ENCODE results near the gene EFEMP2.
"Not testable (repeated sequence)": the region's sequence is repeated elsewhere in the genome, so short reads cannot be mapped to it uniquely, and the experiment has no call there.

EFEMP2 gene

GRCh38 chr11:65892137-65892540 lies 19.5 kb upstream of the EFEMP2 start:
- peaks cover 11% of the 10 kb centered on the region for H3K79me2 ChIP-seq (ENCODE audit: control insufficient read depth, insufficient read depth, low read length, poor library complexity)
- H3K23ac ChIP-seq (ENCODE audit: low read length); H2BK5ac ChIP-seq (ENCODE audit: low read depth, low read length, poor library complexity); H4K8ac ChIP-seq (ENCODE audit: low read depth, low read length); H4K91ac ChIP-seq (ENCODE audit: low read depth, low read length); H3K9ac ChIP-seq (ENCODE audit: low read length); H2BK12ac ChIP-seq (ENCODE audit: low read length); DNase-seq; H3K27ac ChIP-seq (ENCODE audit: low read depth, low read length); H2BK120ac ChIP-seq (ENCODE audit: insufficient read depth, low read length, poor library complexity); H3K9me3 ChIP-seq (ENCODE audit: insufficient read depth, low read depth, low read length); H3K4me3 ChIP-seq (ENCODE audit: low read depth, low read length); H3K4ac ChIP-seq (ENCODE audit: low read depth, low read length); H2AK5ac ChIP-seq (ENCODE audit: low read length); H4K12ac ChIP-seq (ENCODE audit: low read depth, low read length); H2AFZ ChIP-seq (ENCODE audit: insufficient read depth, low read length, poor library complexity); H3K18ac ChIP-seq (ENCODE audit: low read length); H3K27me3 ChIP-seq (ENCODE audit: insufficient read depth, low read length); H3K14ac ChIP-seq (ENCODE audit: low read length): not testable (repeated sequence)
- H3K36me3 ChIP-seq (ENCODE audit: control insufficient read depth in 1 of 2, insufficient read depth in 2 of 2, low read length in 2 of 2): peaks cover 0 to 14% of the 10 kb centered on the region in 2 experiments
- peaks cover 13 to 26% of the 10 kb centered on the region in 2 experiments for H3K4me1 ChIP-seq (ENCODE audit: control insufficient read depth in 1 of 2, insufficient read depth in 2 of 2, low read length in 2 of 2)
- peak overlapping the region; percentile 96 for H3K4me2 ChIP-seq (ENCODE audit: low read length)
- H3K79me1 ChIP-seq (ENCODE audit: low read length): peaks cover 24% of the 10 kb centered on the region
- WGBS (ENCODE audit: extremely low coverage, insufficient coverage, insufficient read length): no CpG with 5 or more reads among the region's 5 CpGs

DNA sequence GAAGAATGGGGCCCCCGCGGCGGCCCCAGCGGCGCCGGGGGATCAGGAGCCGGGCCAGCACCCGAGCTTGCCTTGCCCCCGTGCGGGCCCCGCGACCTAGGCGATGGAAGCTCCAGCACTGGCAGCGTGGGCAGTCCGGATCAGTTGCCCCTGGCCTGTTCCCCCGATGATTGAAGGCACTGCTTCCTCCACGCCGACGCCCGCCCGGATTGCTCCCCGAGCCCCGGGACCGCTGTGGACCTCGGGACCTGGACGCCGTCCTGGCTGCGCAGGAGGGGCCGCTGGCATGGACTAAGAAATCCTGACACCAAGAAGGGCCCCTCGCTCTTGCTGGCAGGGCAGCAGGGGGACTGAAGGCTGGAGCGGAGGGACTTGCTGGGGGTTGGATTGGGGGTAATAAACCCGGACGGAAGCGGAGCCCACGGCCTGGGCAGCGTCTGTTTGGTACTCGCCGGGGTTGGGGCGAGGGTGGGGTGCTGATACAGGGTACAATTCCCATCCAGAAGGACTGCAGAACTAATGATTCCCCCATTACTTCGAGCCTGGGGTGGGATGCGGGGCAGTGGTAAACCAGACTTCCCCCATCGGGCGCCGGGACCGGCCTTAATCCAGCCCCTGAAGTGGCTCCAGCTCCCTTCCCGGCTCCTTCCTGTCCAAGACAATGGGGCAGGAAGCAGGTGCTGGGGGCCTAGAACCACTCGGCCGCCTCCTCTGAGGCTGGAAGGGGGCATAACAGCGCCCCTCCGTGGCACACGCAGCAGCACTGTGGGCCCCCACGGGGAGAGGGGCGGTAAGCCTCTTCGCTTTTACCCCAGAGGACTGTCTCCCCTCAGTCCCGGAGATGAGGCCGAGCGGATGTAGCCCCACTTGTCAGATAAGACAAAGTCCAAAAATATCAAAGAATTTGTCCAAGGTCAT lies 18.9 kb upstream of the EFEMP2 start:
- Histone ChIP-seq H3K27me3 (ENCODE audit: insufficient read depth, low read length) (no peaks in the 10 kb centered on the region), H3K9ac (ENCODE audit: low read length) (peak overlapping the region; percentile 3), H4K8ac (ENCODE audit: low read depth, low read length) (peak overlapping the region; percentile 69), H3K4me2 (ENCODE audit: low read length) (peak overlapping the region; percentile 96), H3K36me3 (ENCODE audit: control insufficient read depth in 1 of 2, insufficient read depth in 2 of 2, low read length in 2 of 2) (peaks cover 4 to 14% of the 10 kb centered on the region in 2 experiments), H3K79me1 (ENCODE audit: low read length) (peaks cover 24% of the 10 kb centered on the region), H3K4ac (ENCODE audit: low read depth, low read length) (peak overlapping the region; percentile 57), H2BK12ac (ENCODE audit: low read length) (no peak overlapping the region), H4K12ac (ENCODE audit: low read depth, low read length) (peak overlapping the region; percentile 68), H2BK5ac (ENCODE audit: low read depth, low read length, poor library complexity) (peak overlapping the region; percentile 24), H2AK5ac (ENCODE audit: low read length) (peak overlapping the region; percentile 60), H3K18ac (ENCODE audit: low read length) (peak overlapping the region; percentile 91), H3K27ac (ENCODE audit: low read depth, low read length) (no peak overlapping the region), H2BK120ac (ENCODE audit: insufficient read depth, low read length, poor library complexity) (peak overlapping the region; percentile 59), H3K14ac (ENCODE audit: low read length) (peak overlapping the region; percentile 85), H4K91ac (ENCODE audit: low read depth, low read length) (peak overlapping the region; percentile 29), H3K4me1 (ENCODE audit: control insufficient read depth in 1 of 2, insufficient read depth in 2 of 2, low read length in 2 of 2) (peaks cover 13 to 26% of the 10 kb centered on the region in 2 experiments), H3K79me2 (ENCODE audit: control insufficient read depth, insufficient read depth, low read length, poor library complexity) (peaks cover 11% of the 10 kb centered on the region), H3K9me3 (ENCODE audit: insufficient read depth, low read depth, low read length) (no peaks in the 10 kb centered on the region), H3K4me3 (ENCODE audit: low read depth, low read length) (peak overlapping the region; percentile 69), H2AFZ (ENCODE audit: insufficient read depth, low read length, poor library complexity) (peak overlapping the region; percentile 89), H3K23ac (ENCODE audit: low read length) (no peak overlapping the region)
- no CpG with 5 or more reads among the region's 57 CpGs for WGBS (ENCODE audit: extremely low coverage, insufficient coverage, insufficient read length)
- no peak for DNase-seq

DNA sequence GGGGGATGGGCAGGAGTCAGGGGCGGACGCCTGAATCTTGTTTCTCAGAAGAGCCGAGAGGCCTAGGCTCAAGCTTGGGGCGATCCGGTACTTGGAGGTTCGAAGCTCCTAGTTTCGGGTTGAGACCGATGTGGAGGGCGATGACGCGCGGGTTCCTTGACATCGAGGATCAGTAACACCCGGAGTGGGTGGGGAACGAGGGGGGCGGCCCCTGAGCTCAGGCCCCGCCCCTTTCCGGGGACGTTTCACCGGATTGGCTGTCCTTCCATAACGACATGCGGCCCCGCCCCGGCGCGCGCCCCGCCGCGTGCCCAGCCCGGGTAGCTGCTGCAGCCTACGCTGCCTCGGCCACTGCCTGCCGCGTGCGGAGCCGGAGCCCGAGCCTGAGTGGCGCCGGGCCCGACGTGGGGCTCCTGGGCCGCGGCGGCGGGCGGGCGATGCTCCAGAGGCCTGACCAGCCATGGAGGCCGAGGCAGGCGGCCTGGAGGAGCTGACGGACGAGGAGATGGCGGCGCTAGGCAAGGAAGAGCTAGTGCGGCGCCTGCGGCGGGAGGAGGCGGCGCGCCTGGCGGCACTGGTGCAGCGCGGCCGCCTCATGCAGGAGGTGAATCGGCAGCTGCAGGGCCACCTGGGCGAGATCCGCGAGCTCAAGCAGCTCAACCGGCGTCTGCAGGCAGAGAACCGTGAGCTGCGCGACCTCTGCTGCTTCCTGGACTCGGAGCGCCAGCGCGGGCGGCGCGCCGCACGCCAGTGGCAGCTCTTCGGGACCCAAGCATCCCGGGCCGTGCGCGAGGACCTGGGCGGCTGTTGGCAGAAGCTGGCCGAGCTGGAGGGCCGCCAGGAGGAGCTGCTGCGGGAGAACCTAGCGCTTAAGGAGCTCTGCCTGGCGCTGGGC lies 18.0 kb upstream of the EFEMP2 start, which contains the start of gene CCDC85B:
CCDC85B (plus strand) TSS at position 350 of the 895 bp plus-strand sequence; CDS start at position 461, 111 bp downstream.
- Histone ChIP-seq H3K14ac (ENCODE audit: low read length) (peak within 1 kb of the TSS; percentile 85), H3K23ac (ENCODE audit: low read length) (no peak within 1 kb of the TSS), H3K4me3 (ENCODE audit: low read depth, low read length) (peak within 1 kb of the TSS; percentile 69), H3K9me3 (ENCODE audit: insufficient read depth, low read depth, low read length) (no peaks in the 10 kb centered on the region), H2AFZ (ENCODE audit: insufficient read depth, low read length, poor library complexity) (peak within 1 kb of the TSS; percentile 89), H2BK5ac (ENCODE audit: low read depth, low read length, poor library complexity) (peak within 1 kb of the TSS; percentile 61), H4K8ac (ENCODE audit: low read depth, low read length) (peak within 1 kb of the TSS; percentile 69), H4K12ac (ENCODE audit: low read depth, low read length) (peak within 1 kb of the TSS; percentile 70), H3K4me2 (ENCODE audit: low read length) (peak within 1 kb of the TSS; percentile 96), H4K91ac (ENCODE audit: low read depth, low read length) (peak within 1 kb of the TSS; percentile 29), H3K4ac (ENCODE audit: low read depth, low read length) (peak within 1 kb of the TSS; percentile 57), H3K18ac (ENCODE audit: low read length) (peak within 1 kb of the TSS; percentile 91), H3K27me3 (ENCODE audit: insufficient read depth, low read length) (no peaks in the 10 kb centered on the region), H3K27ac (ENCODE audit: low read depth, low read length) (peak within 1 kb of the TSS; percentile 38), H3K36me3 (ENCODE audit: control insufficient read depth in 1 of 2, insufficient read depth in 2 of 2, low read length in 2 of 2) (peaks cover 9 to 16% of the 10 kb centered on the region in 2 experiments), H3K4me1 (ENCODE audit: control insufficient read depth in 1 of 2, insufficient read depth in 2 of 2, low read length in 2 of 2) (peaks cover 13 to 26% of the 10 kb centered on the region in 2 experiments), H3K9ac (ENCODE audit: low read length) (peak within 1 kb of the TSS; percentile 67), H2AK5ac (ENCODE audit: low read length) (peak within 1 kb of the TSS; percentile 60), H3K79me1 (ENCODE audit: low read length) (peaks cover 24% of the 10 kb centered on the region), H3K79me2 (ENCODE audit: control insufficient read depth, insufficient read depth, low read length, poor library complexity) (peaks cover 11% of the 10 kb centered on the region), H2BK12ac (ENCODE audit: low read length) (peak within 1 kb of the TSS; percentile 25), H2BK120ac (ENCODE audit: insufficient read depth, low read length, poor library complexity) (peak within 1 kb of the TSS; percentile 59)
- peak; percentile 95 to 97 for DNase-seq
- WGBS (ENCODE audit: extremely low coverage, insufficient coverage, insufficient read length): no CpG with 5 or more reads among the region's 94 CpGs
